ENCODE data around the gene PDE4A.

Gene PDE4A

DNA sequence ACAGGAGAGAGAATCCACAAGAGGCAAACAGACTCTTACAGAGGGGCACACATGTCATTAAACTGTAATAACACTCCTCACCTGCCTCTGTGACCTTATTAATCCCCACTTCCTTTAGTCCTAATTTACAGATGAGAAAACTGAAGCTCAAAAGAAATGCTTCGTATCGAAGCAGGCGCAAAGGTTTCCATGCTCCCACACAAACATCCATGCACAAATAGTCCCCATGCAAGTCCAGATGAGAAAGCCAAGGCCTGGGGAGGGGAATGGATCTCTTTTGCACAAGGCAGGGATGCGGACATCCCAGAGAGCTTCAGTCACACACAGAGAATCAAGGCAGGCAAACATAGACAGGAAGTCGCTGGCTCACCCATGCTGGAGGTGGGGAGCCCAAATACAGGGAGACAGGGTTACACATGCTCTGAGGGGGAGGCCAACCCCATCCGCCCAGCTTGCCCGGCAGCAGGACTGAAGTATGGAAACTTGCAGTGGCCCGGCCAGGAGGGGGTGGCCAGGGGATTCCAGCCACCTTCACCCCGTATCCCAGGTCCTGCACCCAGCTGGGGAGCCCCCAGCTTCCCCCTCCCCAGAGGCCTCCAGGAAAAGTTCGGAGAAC is 96.4 kb downstream of the PDE4A start:
- DNase-seq: no peak

DNA sequence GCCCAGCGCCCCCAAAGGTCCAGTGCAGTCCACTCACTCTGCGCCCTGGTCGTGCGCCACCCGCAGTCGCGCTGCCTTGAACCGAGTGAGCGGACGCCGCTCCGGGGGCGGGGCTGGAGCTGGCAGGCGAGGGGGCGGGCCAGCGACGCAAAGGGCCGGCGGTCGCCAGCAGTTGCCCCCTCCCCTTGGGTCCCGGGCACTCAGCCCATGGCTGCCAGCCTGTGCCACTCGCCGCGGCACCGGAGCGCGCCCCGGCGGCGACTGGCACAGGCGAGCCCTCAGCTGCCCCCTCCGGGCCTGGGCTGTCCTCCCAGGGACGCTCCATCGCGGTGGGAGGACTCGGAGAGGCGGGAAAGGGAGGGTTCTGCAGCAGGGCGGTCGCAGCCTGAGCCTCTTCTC is 97.0 kb downstream of the PDE4A start, which contains the start of gene S1PR5:
S1PR5 (minus strand) TSS at position 87 of the 399 bp plus-strand sequence. CDS start 2,436 bp downstream, outside the sequence.
- DNase-seq: no peak

DNA sequence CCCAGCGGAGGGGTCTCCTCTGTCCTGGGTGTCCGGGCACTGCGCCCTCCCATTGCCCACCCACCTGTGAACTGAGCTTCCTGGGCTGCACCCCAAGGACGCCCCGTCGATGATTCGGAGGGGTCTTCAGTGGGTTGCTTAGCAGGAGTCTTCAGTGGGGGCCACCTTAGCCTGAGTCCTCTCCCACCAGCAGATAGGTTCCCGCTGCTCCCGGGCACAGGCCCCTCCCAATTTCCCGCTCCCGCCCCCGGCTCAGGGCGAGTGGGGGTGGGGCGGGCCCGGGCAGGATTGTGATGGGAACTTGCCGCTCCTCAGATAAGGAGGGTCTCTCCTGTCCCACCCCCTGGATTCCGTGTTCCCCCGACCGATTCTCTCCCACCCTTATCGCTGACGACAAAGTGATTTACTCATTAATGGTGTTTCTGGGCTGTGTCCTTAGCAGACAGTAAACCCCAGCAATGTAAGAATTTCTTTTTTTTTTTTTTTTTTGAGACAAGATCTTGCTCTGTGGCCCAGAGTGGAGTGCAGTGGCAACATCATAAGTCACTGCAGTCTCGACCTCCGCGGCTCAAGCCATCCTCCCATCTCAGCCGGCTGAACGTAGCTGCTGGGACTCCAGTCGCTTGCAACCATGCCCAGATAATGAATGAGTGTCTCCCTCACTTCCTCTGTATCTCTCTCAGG is 97.6 kb downstream of the PDE4A start:
- DNase-seq: no peak

DNA sequence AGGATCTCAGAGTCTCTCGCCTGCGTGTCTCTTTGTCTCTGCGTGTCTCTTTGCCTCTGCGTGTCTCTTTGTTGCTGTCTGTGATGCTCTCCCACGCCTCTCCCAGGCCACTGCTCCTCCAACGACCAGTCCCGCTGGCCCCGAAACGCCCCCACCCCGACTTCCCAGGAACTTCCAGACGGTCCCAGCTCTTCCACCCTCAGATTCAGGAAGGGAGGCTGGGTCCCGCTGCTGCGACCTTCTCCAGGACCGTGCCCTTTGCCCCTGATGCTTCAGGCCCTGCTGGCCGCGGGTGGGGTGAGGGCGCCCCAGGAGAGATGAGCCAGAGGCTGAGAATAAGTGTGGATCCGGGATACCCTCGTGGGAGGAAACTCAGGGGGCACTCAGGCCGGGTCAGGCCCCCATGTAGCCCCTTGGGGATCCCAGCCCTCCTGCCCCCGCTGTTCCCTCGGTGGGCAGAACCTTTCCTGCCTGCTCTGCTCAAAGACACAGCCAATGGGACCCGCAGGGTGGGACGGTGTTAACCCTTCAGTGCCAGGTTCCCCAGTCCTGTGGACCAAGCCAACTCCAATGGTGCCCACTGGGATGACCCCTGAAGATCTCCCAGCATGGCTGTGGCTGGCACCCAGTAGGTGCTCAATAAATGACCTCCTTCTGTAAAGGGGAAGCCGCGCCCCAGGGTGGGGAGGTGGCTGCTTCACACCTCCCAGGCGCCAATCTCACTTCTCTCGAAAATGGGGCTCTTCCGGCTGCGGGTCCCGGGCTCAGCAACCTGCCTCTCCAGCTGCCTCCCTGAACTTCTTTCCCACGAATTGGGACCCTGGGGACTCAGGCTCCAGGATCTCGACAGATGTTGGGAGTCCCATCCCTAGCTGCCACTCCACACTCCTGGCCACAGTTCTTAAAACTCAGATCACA is 98.4 kb downstream of the PDE4A start:
- DNase-seq: no peak

All from activated CD4-positive, alpha-beta T cell treated with anti-CD3 and anti-CD28 coated beads, Interleukin-2, amount 50 U/mL, for 4 hours (primary cell).